Heart left ventricle (tissue), 16 donors: Measurements from ENCODE around the gene MEI1. TPM values are rescaled to one million over a fixed set of nuclear protein-coding genes. Genes with fewer than 3 reads are reported as not detected.

Experiments used
- ATAC-seq, 4 donors: fragments of 200-7000 bp; cut with Tn5 transposase; one replicate each; pipeline ENCODE4 v1.9.1; 2020 to 2022; ENCODE audit warnings: moderate library complexity in 4 of 4, mild to moderate bottlenecking in 3 of 4, moderate number of reproducible peaks in 1 of 4
- DNase-seq, 5 donors: peaks; one replicate each; pipeline ENCODE4 v3.0.0-alpha.2; 2020
- H3K27ac ChIP-seq, 12 donors: fragments of 200-600 bp; sonication (generic) in 4 of 12; one replicate each; pipeline versions ENCODE4 v1.5.0 to v1.8.0; 2016 to 2022; ENCODE audit warnings: mild to moderate bottlenecking in 2 of 12
- H3K27me3 ChIP-seq, 9 donors: fragments of 200-600 bp; sonication (generic) in 2 of 9; one replicate each; pipeline versions ENCODE4 v1.5.1 to v1.8.0; 2016 to 2022; ENCODE audit warnings: mild to moderate bottlenecking in 3 of 9
- H3K36me3 ChIP-seq, 9 donors: fragments of 200-600 bp; sonication (generic) in 2 of 9; one replicate each; pipeline versions ENCODE4 v1.5.0 to v1.8.0; 2018 to 2022; ENCODE audit warnings: mild to moderate bottlenecking in 2 of 9
- H3K4me1 ChIP-seq, 12 donors: fragments of 200-600 bp; sonication (generic) in 4 of 12; one replicate each; pipeline versions ENCODE4 v1.5.0 to v1.8.0; 2016 to 2022; ENCODE audit warnings: mild to moderate bottlenecking in 3 of 12
- H3K4me3 ChIP-seq, 12 donors: fragments of 200-600 bp; sonication (generic) in 4 of 12; one replicate each; pipeline versions ENCODE4 v1.5.0 to v1.8.0; 2017 to 2022; ENCODE audit warnings: mild to moderate bottlenecking in 9 of 12, moderate library complexity in 4 of 12
- H3K9me3 ChIP-seq, 12 donors: fragments of 200-600 bp; sonication (generic) in 4 of 12; one replicate each; pipeline versions ENCODE4 v1.5.0 to v1.8.0; 2016 to 2022; ENCODE audit warnings: mild to moderate bottlenecking in 1 of 12
- POLR2A ChIP-seq, 2 donors: fragments of 450-650 bp; IDR thresholded peaks; one replicate each; pipeline ENCODE4 v1.6.1; 2017; ENCODE audit warnings: antibody characterized with exemption in 2 of 2, mild to moderate bottlenecking in 2 of 2, moderate library complexity in 2 of 2
- WGBS, 4 donors: extraction: QIAGEN DNeasy Blood & Tissue Kit in 2 of 4; methylation state at CpG; one replicate each; pipeline versions ENCODE4 v1.1.5 to v1.1.7; 2013 to 2018; 5-methylcytosine and 5-hydroxymethylcytosine counted together
- intact Hi-C, 10 donors: fragments of 100-400 bp; cut with DNase I; formaldehyde crosslinking; loops; one replicate each; pipeline versions ENCODE4 v1.11.1 to v1.14.2; 2022
- polyA plus RNA-seq, 2 donors: library from polyadenylated mRNA; stranded (reverse); fragments of 200-250 nt; gene quantifications; one replicate each; pipeline ENCODE4 v1.2.3, GENCODE V29; 2013
- total RNA-seq, 9 donors: library from RNA; depleted of rRNA in 2 of 9; stranded (reverse); fragments of >200 nt in 2 of 9; fragmentation: NEBNext Ultra II Directional in 3 of 9; extraction: Animal tissue kit (Norgen Biotek cat#: 25700) in 3 of 9; gene quantifications; one replicate each; pipeline versions ENCODE4 v1.1.0 to v1.2.4, GENCODE V29; 2016 to 2023
- TF ChIP-seq, protein P1 (sequence below), 12 donors: fragments of 200-600 bp; sonication (generic) in 4 of 12; IDR thresholded peaks; one replicate each; pipeline versions ENCODE4 v1.5.0 to v1.8.0; 2018 to 2022; ENCODE audit warnings: antibody characterized with exemption in 12 of 12, mild to moderate bottlenecking in 5 of 12
- donor health status: ischemic (EF 13 %, LVEDD 7.1; RV severe dilation, severe dysfunction).
- donor health status: healthy with polysubstance abuse.
- donor health status: DM: no; HTN: yes; CAD: no.
- donor health status: DM: no; HTN: no; CAD: no.
- donor health status: ischemic (EF 25% LVEDD 6.9; RV normal size, moderate dysfunction).
- donor health status: ischemic (EF 25% LVEDD 5.7; RV mildly dilated, moderate dysfunction).
- donor health status: healthy.
- donor health status: DM: yes; HTN: yes; CAD: no.
- donor health status: ischemic (EF 35%, LVEDD 5.7; RV mildly dilated, moderate dysfunction).
- donor health status: nonischemic (EF 11% LVEDD 7.7; RV severe dilation, severe dysfunction).
- donor health status: DM: yes; HTN: yes; CAD: no.
- donor health status: PGD.
- donor health status: ischemic (EF 29% LVEDD 5.4; RV normal size, mild dysfunction).
- donor health status: nonischemic (EF 23%, LVEDD 6.1; RV moderate dilation, normal function).

The MEI1 gene
- total and polyA plus RNA-seq, 11 donors = 0.23 to 2.3 (median 0.54) TPM; not detected in 4

DNA sequence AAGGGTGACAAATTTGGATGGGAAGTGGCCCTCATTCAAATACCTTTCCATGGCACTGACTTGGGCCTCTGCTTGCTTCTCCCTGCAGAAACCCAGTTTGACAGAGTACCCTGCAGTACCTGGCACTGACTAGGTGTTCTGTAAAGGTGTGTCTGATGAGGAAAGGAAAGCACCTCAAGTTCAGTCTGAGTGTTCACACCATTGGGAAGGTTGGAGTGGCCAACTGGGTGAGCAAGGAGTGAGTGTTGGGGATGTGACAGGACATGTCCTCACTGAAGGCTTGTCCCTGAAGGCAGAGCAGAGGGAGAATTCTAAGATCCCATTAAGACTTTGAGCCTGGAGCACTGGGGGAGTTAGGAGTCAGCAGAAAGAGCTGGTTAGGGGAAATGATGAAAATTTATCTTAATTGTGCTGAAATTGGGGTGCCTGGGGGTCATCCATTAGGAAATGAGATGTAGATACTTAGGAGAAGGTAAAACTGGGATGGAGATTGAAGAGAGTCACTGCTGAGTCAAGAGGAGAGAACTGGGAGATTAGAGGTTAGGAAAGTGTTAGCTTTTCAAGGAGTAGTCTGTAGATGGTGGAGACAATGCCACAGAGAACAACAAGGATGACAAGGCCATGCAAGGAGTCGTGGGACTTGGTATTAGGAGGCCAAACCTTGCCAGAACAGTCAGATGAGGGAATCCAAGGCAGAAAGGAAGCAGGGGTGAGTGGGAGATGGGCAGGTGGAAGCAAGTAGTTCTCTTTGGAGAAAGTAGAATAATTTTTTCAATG lies 139.7 kb downstream of the MEI1 start:
- ATAC-seq (no peak), DNase-seq (no peak)
- Histone ChIP-seq H3K4me1 (peaks cover 0 to 68% (median 22%) of the 10 kb centered on the region in 12 donors), H3K9me3 (no peaks in the 10 kb centered on the region), H3K27me3 (no peaks in the 10 kb centered on the region), H3K4me3 (no peak overlapping the region), H3K36me3 (peaks cover 0 to 40% (median 20%) of the 10 kb centered on the region in 9 donors), H3K27ac (no peak overlapping the region)
- TF ChIP-seq POLR2A (IDR thresholded peaks at IDR 0.05) = no peak
- TF ChIP-seq, protein P1, sequence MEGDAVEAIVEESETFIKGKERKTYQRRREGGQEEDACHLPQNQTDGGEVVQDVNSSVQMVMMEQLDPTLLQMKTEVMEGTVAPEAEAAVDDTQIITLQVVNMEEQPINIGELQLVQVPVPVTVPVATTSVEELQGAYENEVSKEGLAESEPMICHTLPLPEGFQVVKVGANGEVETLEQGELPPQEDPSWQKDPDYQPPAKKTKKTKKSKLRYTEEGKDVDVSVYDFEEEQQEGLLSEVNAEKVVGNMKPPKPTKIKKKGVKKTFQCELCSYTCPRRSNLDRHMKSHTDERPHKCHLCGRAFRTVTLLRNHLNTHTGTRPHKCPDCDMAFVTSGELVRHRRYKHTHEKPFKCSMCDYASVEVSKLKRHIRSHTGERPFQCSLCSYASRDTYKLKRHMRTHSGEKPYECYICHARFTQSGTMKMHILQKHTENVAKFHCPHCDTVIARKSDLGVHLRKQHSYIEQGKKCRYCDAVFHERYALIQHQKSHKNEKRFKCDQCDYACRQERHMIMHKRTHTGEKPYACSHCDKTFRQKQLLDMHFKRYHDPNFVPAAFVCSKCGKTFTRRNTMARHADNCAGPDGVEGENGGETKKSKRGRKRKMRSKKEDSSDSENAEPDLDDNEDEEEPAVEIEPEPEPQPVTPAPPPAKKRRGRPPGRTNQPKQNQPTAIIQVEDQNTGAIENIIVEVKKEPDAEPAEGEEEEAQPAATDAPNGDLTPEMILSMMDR (IDR thresholded peaks at IDR 0.05) = no peak
- intact Hi-C loops = loop anchor here in 2 of 10 donors (10.0 kb wide), 2 partner anchors 56 to 236 kb away; partner anchors contain the start of genes NAGA (in 1 of the 2), PHETA2 (in 1 of the 2) and SMDT1 (in 1 of the 2)
- 46 to 71% (median 59%) methylated on average over 1 of the region's 1 CpG for WGBS, 4 donors

DNA sequence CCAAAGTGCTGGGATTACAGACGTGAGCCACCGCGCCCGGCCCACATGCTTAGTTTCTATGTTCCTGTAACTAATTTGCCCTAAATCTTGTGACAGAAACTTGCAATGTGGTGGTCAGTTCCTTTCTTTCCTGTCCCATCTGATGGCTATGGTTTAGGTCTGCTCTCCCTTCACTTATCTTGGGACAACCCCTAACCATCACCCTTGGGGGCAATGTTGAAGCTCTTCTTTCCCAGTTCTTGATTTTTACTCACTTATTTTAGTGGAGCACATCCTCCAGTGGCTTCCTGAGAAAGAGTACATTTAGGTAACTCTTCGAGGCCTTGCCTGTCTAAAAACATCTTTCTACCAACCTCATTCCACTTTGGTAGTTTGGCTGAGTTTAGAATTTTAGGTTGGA lies 140.9 kb downstream of the MEI1 start:
- 85 to 91% (median 89%) methylated on average over 5 of the region's 5 CpGs for WGBS, 4 donors
- Histone ChIP-seq H3K4me1 (peaks cover 0 to 68% (median 22%) of the 10 kb centered on the region in 12 donors), H3K9me3 (no peaks in the 10 kb centered on the region), H3K27me3 (no peaks in the 10 kb centered on the region), H3K4me3 (no peak overlapping the region), H3K36me3 (peaks cover 0 to 41% (median 20%) of the 10 kb centered on the region in 9 donors), H3K27ac (no peak overlapping the region)
- DNase-seq (no peak), ATAC-seq (no peak)
- TF ChIP-seq, protein P1 (IDR thresholded peaks at IDR 0.05) = no peak
- no peak for TF ChIP-seq POLR2A (IDR thresholded peaks at IDR 0.05)
- intact Hi-C loops = no loop called here

DNA sequence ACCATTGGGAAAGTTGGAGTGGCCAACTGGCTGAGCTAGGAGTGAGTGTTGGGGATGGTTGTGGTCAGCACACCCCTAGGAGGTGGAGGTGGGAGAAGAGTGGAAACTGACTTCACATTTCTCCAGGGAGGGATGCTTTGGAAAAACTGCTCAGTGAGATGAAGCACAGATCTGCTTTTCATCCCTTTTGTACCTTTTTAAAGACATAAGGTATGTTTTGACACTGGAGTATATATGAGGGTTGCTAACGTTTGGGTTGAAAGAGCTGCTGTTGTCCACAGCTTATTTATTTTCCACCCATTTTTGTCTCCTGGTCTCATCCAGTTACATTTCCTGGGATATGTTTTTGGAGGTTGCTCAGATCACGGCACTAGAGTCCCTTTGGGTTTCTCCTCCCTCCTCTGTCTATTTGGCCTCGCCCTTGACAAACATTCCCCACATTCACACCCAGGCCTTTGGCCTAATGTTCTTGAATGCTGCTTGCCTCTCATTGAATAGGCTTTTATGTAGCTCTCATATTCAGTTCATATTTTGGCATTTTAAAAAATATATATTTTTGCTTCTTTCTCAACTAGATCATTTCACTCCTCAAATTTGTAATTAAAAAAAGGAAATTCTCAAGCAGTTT lies 141.9 kb downstream of the MEI1 start:
- Histone ChIP-seq H3K27ac (peak overlapping the region in 2 of 12 donors; percentile 5 to 12), H3K4me3 (no peak overlapping the region), H3K27me3 (no peaks in the 10 kb centered on the region), H3K9me3 (no peaks in the 10 kb centered on the region), H3K36me3 (peaks cover 0 to 34% (median 16%) of the 10 kb centered on the region in 9 donors), H3K4me1 (peaks cover 0 to 69% (median 31%) of the 10 kb centered on the region in 12 donors)
- peak in 1 of 4 donors; percentile 62 for ATAC-seq
- intact Hi-C loops = no loop called here
- 31 to 50% (median 42%) methylated on average over 3 of the region's 3 CpGs for WGBS, 4 donors
- DNase-seq = no peak
- TF ChIP-seq POLR2A (IDR thresholded peaks at IDR 0.05) = no peak
- TF ChIP-seq, protein P1 (IDR thresholded peaks at IDR 0.05) = no peak
